Chondrocyte (in vitro differentiated cells): ENCODE results near the gene FAM234B. TPM values are rescaled to one million over a fixed set of nuclear protein-coding genes. Genes with fewer than 3 reads are reported as not detected.

Experiments
- DNase-seq: peaks from one replicate; pipeline ENCODE4 v3.0.0; 2021; ENCODE audit warnings: mixed read lengths, low spot score
- H3K27ac Mint-ChIP-seq: one replicate; pipeline ENCODE4 v1.8.0; 2021; ENCODE audit warnings: mild to moderate bottlenecking, moderate library complexity, mixed read lengths; ENCODE audit not compliant: unreplicated experiment
- H3K27me3 Mint-ChIP-seq: 2 replicates; pipeline ENCODE4 v1.8.0; 2021; ENCODE audit warnings: low read depth, mixed read lengths
- H3K36me3 Mint-ChIP-seq: 2 replicates; pipeline ENCODE4 v1.8.0; 2021; ENCODE audit warnings: low read depth, mixed read lengths
- H3K4me1 Mint-ChIP-seq: 2 replicates; pipeline ENCODE4 v1.8.0; 2021; ENCODE audit warnings: low read depth, mild to moderate bottlenecking, mixed read lengths
- H3K4me3 Mint-ChIP-seq: one replicate; pipeline ENCODE4 v1.8.0; 2021; ENCODE audit warnings: mild to moderate bottlenecking, moderate library complexity, mixed read lengths; ENCODE audit not compliant: unreplicated experiment
- H3K9me3 Mint-ChIP-seq: 2 replicates; pipeline ENCODE4 v1.8.0; 2021; ENCODE audit warnings: low read depth, mixed read lengths
- total RNA-seq: library from RNA; stranded (reverse); gene quantifications from 3 replicates; pipeline ENCODE4 v1.2.1, GENCODE V29; 2021
- TF ChIP-seq, protein P1 (sequence below): fragments of 200-600 bp; sonication (generic); IDR thresholded peaks from 2 replicates; pipeline ENCODE4 v1.5.0; 2021; ENCODE audit warnings: antibody characterized with exemption, mild to moderate bottlenecking, moderate library complexity

FAM234B gene
- total RNA-seq, 1 donor from 2014 or later = 3.8 TPM

- Mint-ChIP-seq H3K27ac (peak overlapping the region; percentile 74), H3K27me3 (no peaks in the 10 kb centered on the region), H3K4me1 (peaks cover 34% of the 10 kb centered on the region), H3K36me3 (peaks cover 1% of the 10 kb centered on the region), H3K4me3 (peak overlapping the region; percentile 73), H3K9me3 (no peaks in the 10 kb centered on the region)
- DNase-seq = no peak
- TF ChIP-seq, protein P1, sequence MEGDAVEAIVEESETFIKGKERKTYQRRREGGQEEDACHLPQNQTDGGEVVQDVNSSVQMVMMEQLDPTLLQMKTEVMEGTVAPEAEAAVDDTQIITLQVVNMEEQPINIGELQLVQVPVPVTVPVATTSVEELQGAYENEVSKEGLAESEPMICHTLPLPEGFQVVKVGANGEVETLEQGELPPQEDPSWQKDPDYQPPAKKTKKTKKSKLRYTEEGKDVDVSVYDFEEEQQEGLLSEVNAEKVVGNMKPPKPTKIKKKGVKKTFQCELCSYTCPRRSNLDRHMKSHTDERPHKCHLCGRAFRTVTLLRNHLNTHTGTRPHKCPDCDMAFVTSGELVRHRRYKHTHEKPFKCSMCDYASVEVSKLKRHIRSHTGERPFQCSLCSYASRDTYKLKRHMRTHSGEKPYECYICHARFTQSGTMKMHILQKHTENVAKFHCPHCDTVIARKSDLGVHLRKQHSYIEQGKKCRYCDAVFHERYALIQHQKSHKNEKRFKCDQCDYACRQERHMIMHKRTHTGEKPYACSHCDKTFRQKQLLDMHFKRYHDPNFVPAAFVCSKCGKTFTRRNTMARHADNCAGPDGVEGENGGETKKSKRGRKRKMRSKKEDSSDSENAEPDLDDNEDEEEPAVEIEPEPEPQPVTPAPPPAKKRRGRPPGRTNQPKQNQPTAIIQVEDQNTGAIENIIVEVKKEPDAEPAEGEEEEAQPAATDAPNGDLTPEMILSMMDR = no peak
Measured at GRCh38 chr12:13001775-13002040, 42.5 kb upstream of the FAM234B start.

- peaks cover 1% of the 10 kb centered on the region for H3K36me3 Mint-ChIP-seq
- TF ChIP-seq, protein P1 = no peak
- H3K9me3 Mint-ChIP-seq = no peaks in the 10 kb centered on the region
- DNase-seq = no peak
- no peaks in the 10 kb centered on the region for H3K27me3 Mint-ChIP-seq
- H3K27ac Mint-ChIP-seq = no peak overlapping the region
- H3K4me3 Mint-ChIP-seq = peak overlapping the region; percentile 73
- H3K4me1 Mint-ChIP-seq = peaks cover 29% of the 10 kb centered on the region
Measured at GRCh38 chr12:13002301-13003097, 41.7 kb upstream of the FAM234B start.

DNA sequence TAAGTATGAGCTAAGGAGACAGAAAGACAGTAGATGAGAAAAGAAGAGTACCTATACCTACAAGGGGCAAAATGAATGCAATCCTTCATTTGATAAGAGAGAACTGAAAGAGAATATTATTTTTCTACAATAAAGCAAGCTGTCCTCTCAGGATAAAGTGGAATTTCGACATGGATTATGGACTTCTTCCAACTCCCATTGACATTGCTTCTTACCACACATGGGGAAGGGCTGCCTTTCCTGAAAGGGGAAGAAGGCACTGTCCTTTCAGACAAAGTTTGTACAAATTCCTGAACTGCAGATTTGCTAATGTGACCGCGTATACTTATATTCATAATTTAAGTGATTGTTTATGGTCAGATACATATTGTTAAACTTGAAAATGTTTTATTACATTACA is 39.8 kb upstream of the FAM234B start:
- Mint-ChIP-seq H3K27ac (no peak overlapping the region), H3K27me3 (no peaks in the 10 kb centered on the region), H3K4me1 (peaks cover 18% of the 10 kb centered on the region), H3K9me3 (no peaks in the 10 kb centered on the region), H3K36me3 (peaks cover 1% of the 10 kb centered on the region), H3K4me3 (no peak overlapping the region)
- no peak for DNase-seq
- TF ChIP-seq, protein P1 = no peak

DNA sequence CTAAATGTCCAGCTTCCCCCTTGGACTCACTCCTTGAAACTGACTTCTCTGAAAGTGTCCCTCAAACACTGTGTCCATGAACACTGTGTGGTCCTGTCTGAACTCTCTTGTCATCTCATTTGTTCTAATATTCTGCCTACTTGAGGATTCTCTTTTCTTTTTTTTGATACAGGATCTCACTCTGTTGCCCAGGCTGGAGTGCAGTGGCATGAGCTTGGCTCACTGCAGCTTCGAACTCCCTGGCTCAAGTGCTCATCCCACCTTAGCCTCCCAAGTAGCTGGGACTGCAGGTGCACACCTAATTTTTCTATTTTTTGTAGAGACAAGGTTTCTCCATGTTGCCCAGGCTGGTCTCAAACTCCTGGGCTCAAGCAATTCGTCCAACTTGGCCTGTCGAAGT is 39.2 kb upstream of the FAM234B start:
- Mint-ChIP-seq H3K4me3 (no peak overlapping the region), H3K4me1 (peaks cover 15% of the 10 kb centered on the region), H3K27ac (no peak overlapping the region), H3K27me3 (no peaks in the 10 kb centered on the region), H3K36me3 (peaks cover 1% of the 10 kb centered on the region), H3K9me3 (no peaks in the 10 kb centered on the region)
- TF ChIP-seq, protein P1 = no peak
- DNase-seq = no peak

GRCh38 chr12:13005649-13006048 is 38.5 kb upstream of the FAM234B start:
- no peaks in the 10 kb centered on the region for H3K9me3 Mint-ChIP-seq
- no peaks in the 10 kb centered on the region for H3K27me3 Mint-ChIP-seq
- no peak overlapping the region for H3K27ac Mint-ChIP-seq
- H3K4me1 Mint-ChIP-seq = peaks cover 13% of the 10 kb centered on the region
- DNase-seq = no peak
- TF ChIP-seq, protein P1 = no peak
- H3K4me3 Mint-ChIP-seq = no peak overlapping the region
- H3K36me3 Mint-ChIP-seq = peaks cover 1% of the 10 kb centered on the region
